Measurements from ENCODE around the gene PCDHGC3.
A peak's percentile ranks its signal among the peaks of the same experiment; 100 is the strongest.

The PCDHGC3 gene

GRCh38 chr5:141524604-141525597, 49.1 kb downstream of the PCDHGC3 start (continued):
- no peak for TF ChIP-seq ATF2 (tag by site-specific recombination; IDR thresholded peaks at IDR 0.05; ENCODE audit: low read depth)
- no peak for TF ChIP-seq KLF8 (tag by site-specific recombination; IDR thresholded peaks at IDR 0.05)
- TF ChIP-seq ZBTB21 (tag by site-specific recombination; IDR thresholded peaks at IDR 0.05), result no peak
- TF ChIP-seq YY1 (tag by site-specific recombination; IDR thresholded peaks at IDR 0.05), result no peak
- TF ChIP-seq GLIS1 (tag by site-specific recombination; IDR thresholded peaks at IDR 0.05), result no peak
- TF ChIP-seq ZNF473 (tag by site-specific recombination; IDR thresholded peaks at IDR 0.05), result no peak
- no peak for TF ChIP-seq ZNF585B (tag by site-specific recombination; IDR thresholded peaks at IDR 0.05)
- TF ChIP-seq ZNF157 (tag by site-specific recombination; IDR thresholded peaks at IDR 0.05), result no peak
- TF ChIP-seq ZNF223 (tag by site-specific recombination; IDR thresholded peaks at IDR 0.05), result no peak
- TF ChIP-seq ZXDB (tag by site-specific recombination; IDR thresholded peaks at IDR 0.05), result no peak
- TF ChIP-seq WT1 (tag by site-specific recombination; IDR thresholded peaks at IDR 0.05), result no peak
- TF ChIP-seq ZNF221 (tag by site-specific recombination; IDR thresholded peaks at IDR 0.05; ENCODE audit: borderline replicate concordance), result no peak
- no peak for TF ChIP-seq ZNF266 (tag by site-specific recombination; IDR thresholded peaks at IDR 0.05; ENCODE audit: low read depth)
- no peak for TF ChIP-seq ZNF792 (tag by site-specific recombination; IDR thresholded peaks at IDR 0.05)
- 0 out of 2 replicates have a peak, but pooled peaks have one; percentile 35 for TF ChIP-seq SP7 (tag by site-specific recombination; IDR thresholded peaks at IDR 0.05)
- TF ChIP-seq ZNF654 (tag by site-specific recombination; IDR thresholded peaks at IDR 0.05; ENCODE audit: low read depth), result peak; percentile 72
- no peak for TF ChIP-seq ZNF140 (tag by site-specific recombination; IDR thresholded peaks at IDR 0.05)
- TF ChIP-seq ZBTB26 (tag by site-specific recombination; optimal IDR thresholded peaks at IDR 0.05), result peak; percentile 14
- TF ChIP-seq ZBTB1 (tag by site-specific recombination; IDR thresholded peaks at IDR 0.05), result no peak
- TF ChIP-seq GLI2 (tag by site-specific recombination; IDR thresholded peaks at IDR 0.05; ENCODE audit: borderline replicate concordance, low read depth), result no peak
- TF ChIP-seq ZNF16 (tag by site-specific recombination; IDR thresholded peaks at IDR 0.05; ENCODE audit: low read depth), result no peak
- no peak for TF ChIP-seq ZNF280C (tag by site-specific recombination; IDR thresholded peaks at IDR 0.05)
- no peak for TF ChIP-seq ZNF560 (tag by site-specific recombination; IDR thresholded peaks at IDR 0.05; ENCODE audit: borderline replicate concordance)
- TF ChIP-seq FEZF1 (tag by site-specific recombination; IDR thresholded peaks at IDR 0.05), result no peak
- TF ChIP-seq ZNF629 (tag by site-specific recombination; IDR thresholded peaks at IDR 0.05), result 0 out of 2 replicates have a peak, but pooled peaks have one; percentile 12
- TF ChIP-seq ZNF404 (tag by site-specific recombination; IDR thresholded peaks at IDR 0.05), result no peak
- no peak for TF ChIP-seq ZNF48 (tag by site-specific recombination; IDR thresholded peaks at IDR 0.05)
- peak; percentile 89 for TF ChIP-seq ZNF660 (tag by site-specific recombination; IDR thresholded peaks at IDR 0.05)
- no peak for TF ChIP-seq SP2 (tag by site-specific recombination; IDR thresholded peaks at IDR 0.05)
- no peak for TF ChIP-seq KLF7 (tag by site-specific recombination; IDR thresholded peaks at IDR 0.05; ENCODE audit: borderline replicate concordance)
- TF ChIP-seq ZNF449 (tag by site-specific recombination; IDR thresholded peaks at IDR 0.05), result no peak
- no peak for TF ChIP-seq ZNF26 (tag by site-specific recombination; IDR thresholded peaks at IDR 0.05)
- 0 out of 2 replicates have a peak, but pooled peaks have one; percentile 25 for TF ChIP-seq ZFP69B (tag by site-specific recombination; IDR thresholded peaks at IDR 0.05)
- no peak for TF ChIP-seq EGR2 (tag by site-specific recombination; IDR thresholded peaks at IDR 0.05; ENCODE audit: low read depth)

All from HEK293 (cell line).